LNCAP (cell line): ENCODE results near the gene ADGRB3.

ENCODE experiments used
- CTCF ChIP-seq: fragments of 450-650 bp; IDR thresholded peaks from 2 replicates; pipeline ENCODE4 v1.5.1; 2017; ENCODE audit warnings: mild to moderate bottlenecking

The ADGRB3 gene

GRCh38 chr6:68895929-68896328 is 260.8 kb downstream of the ADGRB3 start:
- TF ChIP-seq CTCF = no peak

GRCh38 chr6:68901044-68901443 is 266.0 kb downstream of the ADGRB3 start:
- TF ChIP-seq CTCF = no peak

- no peak for TF ChIP-seq CTCF
These were observed 276.3 kb downstream of the ADGRB3 start for GRCh38 chr6:68911334-68911733.

GRCh38 chr6:68911811-68912210 is 276.7 kb downstream of the ADGRB3 start:
- TF ChIP-seq CTCF = no peak

GRCh38 chr6:68915586-68915985 is 280.5 kb downstream of the ADGRB3 start:
- TF ChIP-seq CTCF = no peak

- TF ChIP-seq CTCF = no peak
These were observed 284.5 kb downstream of the ADGRB3 start for GRCh38 chr6:68919537-68919936.

GRCh38 chr6:68941345-68941744 is 306.3 kb downstream of the ADGRB3 start:
- TF ChIP-seq CTCF = no peak

- no peak for TF ChIP-seq CTCF
These were observed 312.6 kb downstream of the ADGRB3 start for GRCh38 chr6:68947721-68948120.
